HEK293 (cell line): ENCODE measurements around the gene PDZRN3.

Source experiments
- ZBTB21 ChIP-seq: fragments of 450-650 bp; formaldehyde crosslinking; IDR thresholded peaks from 2 replicates; pipeline ENCODE4 v1.5.1; 2017; ENCODE audit warnings: missing biosample characterization, missing genetic modification characterization
- ZBTB7A ChIP-seq: fragments of 450-650 bp; formaldehyde crosslinking; IDR thresholded peaks from 2 replicates; pipeline ENCODE4 v1.5.1; 2016; ENCODE audit warnings: low read depth, missing biosample characterization, missing genetic modification characterization
- ZSCAN5A ChIP-seq: fragments of 450-650 bp; formaldehyde crosslinking; IDR thresholded peaks from 2 replicates; pipeline ENCODE4 v1.5.1; 2016; ENCODE audit warnings: missing biosample characterization, missing genetic modification characterization
- TF ChIP-seq, protein P1 (sequence below): fragments of 450-650 bp; formaldehyde crosslinking; IDR thresholded peaks from 2 replicates; pipeline ENCODE4 v1.5.1; 2016; ENCODE audit warnings: missing biosample characterization, missing genetic modification characterization

GRCh38 chr3:73605412-73605811 is 19.3 kb downstream of the PDZRN3 start:
- TF ChIP-seq ZBTB21 (tag by site-specific recombination) (no peak), ZSCAN5A (tag by site-specific recombination) (no peak), ZBTB7A (no peak)
- TF ChIP-seq, protein P1, sequence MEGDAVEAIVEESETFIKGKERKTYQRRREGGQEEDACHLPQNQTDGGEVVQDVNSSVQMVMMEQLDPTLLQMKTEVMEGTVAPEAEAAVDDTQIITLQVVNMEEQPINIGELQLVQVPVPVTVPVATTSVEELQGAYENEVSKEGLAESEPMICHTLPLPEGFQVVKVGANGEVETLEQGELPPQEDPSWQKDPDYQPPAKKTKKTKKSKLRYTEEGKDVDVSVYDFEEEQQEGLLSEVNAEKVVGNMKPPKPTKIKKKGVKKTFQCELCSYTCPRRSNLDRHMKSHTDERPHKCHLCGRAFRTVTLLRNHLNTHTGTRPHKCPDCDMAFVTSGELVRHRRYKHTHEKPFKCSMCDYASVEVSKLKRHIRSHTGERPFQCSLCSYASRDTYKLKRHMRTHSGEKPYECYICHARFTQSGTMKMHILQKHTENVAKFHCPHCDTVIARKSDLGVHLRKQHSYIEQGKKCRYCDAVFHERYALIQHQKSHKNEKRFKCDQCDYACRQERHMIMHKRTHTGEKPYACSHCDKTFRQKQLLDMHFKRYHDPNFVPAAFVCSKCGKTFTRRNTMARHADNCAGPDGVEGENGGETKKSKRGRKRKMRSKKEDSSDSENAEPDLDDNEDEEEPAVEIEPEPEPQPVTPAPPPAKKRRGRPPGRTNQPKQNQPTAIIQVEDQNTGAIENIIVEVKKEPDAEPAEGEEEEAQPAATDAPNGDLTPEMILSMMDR (tag by site-specific recombination) = no peak
